HG02798 (cell line): ENCODE results near the gene SLC12A9.

Experiments used
- ATAC-seq: cut with Tn5 transposase; IDR thresholded peaks from one replicate; pipeline ENCODE4 v1.9.1; 2021; ENCODE audit warnings: mild to moderate bottlenecking; ENCODE audit not compliant: unreplicated experiment, poor library complexity

The SLC12A9 gene

DNA sequence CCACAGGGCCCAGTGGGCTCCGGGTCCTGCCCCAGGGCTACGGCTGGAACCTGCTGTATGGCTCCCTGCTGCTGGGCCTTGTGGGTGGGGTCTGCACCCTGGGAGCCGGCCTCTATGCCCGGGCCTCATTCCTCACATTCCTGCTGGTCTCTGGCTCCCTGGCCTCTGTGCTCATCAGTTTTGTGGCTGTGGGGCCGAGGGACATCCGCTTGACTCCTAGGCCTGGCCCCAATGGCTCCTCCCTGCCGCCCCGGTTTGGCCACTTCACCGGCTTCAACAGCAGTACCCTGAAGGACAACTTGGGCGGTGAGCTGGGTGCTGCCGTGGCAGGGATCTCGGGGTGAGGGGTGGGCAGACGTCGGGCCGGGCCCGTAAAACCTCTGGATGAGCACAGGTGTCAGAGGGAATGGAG is 4.4 kb downstream of the SLC12A9 start:
- ATAC-seq, result no peak

DNA sequence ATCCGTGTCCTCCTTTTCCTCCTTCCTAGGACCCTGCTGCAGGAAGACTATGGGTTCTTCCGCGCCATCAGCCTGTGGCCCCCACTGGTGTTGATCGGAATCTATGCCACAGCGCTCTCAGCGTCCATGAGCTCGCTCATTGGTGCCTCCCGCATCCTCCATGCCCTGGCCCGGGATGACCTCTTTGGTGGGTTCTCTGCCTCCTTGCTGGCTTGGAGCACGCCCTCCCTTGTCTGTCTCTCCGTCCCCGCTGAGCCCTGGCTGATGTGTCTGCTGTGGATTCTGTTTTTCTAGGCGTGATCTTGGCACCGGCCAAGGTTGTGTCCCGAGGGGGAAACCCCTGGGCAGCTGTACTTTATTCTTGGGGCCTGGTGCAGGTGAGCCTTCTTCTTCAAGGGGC is 7.3 kb downstream of the SLC12A9 start:
- no peak for ATAC-seq

DNA sequence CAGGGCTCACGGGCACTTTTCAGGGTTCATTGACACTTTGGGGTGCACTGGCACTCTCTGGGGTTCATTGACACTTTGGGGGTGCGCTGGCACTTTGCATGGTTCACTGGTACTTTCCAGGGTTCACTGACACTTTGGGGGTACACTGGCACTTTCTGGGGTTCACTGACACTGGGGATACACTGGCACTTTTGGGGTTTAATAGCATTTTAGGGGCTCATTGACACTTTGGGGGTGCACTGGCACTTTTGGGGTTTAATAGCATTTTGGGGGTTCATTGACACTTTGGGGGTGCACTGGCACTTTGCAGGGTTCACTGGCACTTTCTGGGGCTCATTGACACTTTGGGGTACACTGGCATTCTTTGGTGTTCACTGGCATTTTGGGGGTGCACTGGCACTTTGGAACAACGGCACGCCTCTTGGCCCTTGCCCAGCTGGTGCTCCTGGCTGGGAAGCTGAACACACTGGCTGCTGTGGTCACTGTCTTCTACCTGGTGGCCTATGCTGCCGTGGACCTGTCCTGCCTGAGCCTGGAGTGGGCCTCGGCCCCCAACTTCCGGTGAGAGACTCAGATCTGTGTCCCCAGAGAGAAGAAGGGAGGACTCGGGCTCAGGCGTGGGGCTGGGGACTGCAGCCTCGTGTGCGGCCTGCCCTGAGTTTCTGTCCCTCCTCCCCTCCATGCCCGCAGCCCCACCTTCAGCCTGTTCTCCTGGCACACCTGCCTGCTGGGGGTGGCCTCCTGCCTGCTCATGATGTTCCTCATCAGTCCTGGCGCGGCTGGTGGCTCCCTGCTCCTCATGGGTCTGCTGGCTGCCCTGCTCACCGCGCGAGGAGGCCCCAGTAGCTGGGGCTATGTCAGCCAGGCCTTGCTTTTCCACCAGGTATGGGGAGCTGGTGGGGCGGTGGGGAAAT is 8.4 kb downstream of the SLC12A9 start:
- no peak for ATAC-seq

DNA sequence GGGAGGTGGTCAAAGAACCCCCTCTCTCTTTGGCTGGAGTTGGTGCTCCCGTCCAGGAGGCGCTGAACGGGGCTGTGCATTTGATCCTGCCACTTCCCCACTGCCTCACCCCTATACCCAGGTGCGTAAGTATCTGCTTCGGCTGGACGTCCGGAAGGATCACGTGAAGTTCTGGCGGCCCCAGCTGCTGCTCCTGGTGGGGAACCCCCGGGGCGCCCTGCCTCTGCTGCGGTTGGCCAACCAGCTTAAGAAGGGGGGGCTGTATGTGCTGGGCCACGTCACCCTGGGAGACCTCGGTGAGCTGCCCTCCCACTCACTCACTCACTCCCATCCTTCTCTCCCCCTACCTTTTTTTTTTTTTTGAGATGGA is 9.1 kb downstream of the SLC12A9 start:
- ATAC-seq, result no peak

DNA sequence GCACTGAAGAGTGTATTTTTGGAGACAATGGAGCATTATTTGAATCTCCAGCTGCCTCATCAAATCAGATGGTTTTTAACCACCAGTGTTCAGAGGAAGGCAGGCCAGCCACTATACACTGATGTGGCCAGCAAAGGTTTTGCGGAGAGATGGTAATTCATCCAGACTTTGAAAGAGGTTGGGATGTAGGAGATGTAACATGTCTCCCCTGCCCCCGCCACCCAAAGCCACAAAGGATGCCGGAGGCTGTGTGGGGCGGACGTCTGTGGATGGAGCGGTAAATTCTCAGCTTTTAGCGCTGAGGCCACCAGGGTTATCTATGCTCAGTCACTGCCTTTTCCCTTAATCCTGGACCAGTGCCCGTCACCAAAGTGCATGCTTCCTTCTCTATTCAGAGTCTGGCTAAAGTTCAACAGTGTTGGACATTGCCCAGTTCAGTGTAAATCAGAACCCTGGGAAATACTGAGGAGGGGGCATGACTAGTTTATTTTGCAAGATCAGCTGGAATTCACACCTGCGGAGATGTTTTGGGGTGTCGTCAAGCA is 11.0 kb downstream of the SLC12A9 start:
- ATAC-seq, result no peak

DNA sequence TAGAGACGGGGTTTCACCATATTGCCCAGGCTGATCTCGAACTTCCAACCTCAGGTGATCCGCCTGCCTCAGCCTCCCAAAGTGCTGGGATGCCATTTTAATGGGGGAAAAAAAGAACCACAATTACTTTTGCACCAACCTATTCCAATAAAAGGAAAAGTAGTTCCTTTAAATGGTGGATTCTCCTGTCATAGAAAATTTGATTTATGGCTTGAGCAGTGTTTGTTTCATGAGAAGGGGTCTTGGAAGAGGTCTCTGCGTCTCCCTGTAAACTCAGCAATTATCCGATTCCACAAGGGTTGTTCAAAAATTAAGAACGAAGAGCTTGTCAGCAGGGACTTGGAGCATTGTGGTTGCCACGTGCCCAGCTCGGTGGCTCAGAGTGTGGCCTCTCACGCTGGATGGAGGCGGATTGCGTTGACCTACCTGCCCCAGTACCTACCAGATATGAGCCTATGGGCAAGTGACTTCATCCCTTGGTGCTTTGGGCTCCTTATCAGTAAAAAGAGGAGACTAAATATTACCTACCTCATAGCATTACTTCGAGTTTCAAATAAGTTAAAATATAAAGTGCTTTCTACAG is 11.8 kb downstream of the SLC12A9 start:
- no peak for ATAC-seq

DNA sequence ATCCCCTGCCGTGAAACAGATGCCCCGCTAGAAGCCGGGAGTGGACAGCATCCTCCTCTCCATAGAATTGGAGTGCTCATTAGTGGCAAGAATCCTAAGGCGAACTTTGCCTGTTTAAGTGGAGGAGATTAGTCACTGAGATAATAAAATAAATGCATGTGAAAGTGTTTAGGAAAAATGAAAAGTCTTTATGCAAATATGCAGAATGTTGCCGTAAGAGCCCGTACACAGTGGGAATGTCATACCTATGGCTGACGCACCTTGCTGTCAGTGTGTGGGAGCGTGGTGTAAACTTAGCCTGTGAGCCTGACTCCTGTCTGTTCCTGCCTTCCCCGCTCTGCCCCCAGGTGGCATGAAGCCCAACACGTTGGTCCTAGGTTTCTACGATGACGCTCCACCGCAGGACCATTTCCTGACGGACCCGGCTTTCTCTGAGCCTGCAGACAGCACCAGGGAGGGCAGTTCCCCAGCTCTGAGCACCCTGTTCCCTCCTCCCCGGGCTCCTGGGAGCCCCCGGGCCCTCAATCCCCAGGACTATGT is 12.9 kb downstream of the SLC12A9 start:
- ATAC-seq, result no peak

DNA sequence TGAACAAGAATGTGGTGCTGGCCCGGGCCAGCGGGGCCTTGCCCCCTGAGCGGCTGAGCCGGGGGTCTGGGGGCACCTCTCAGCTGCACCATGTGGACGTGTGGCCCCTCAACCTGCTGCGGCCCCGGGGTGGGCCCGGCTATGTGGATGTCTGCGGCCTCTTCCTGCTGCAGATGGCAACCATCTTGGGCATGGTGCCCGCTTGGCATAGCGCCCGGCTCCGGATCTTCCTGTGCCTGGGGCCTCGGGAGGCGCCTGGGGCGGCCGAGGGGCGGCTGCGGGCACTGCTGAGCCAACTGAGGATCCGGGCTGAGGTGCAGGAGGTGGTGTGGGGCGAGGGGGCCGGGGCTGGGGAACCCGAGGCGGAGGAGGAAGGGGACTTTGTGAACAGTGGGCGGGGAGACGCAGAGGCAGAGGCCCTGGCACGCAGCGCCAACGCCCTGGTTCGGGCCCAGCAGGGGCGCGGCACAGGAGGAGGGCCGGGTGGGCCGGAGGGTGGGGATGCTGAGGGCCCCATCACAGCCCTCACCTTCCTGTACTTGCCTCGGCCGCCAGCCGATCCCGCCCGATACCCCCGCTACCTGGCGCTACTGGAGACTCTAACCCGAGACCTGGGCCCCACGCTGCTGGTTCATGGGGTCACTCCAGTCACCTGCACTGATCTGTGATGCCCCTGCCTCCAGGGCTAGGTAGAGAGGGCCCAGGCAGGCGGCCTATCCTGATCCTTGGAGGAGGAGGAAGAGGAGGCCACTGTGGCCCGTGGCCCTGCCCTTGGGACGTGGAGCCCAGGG is 13.6 kb downstream of the SLC12A9 start:
- ATAC-seq, result no peak

DNA sequence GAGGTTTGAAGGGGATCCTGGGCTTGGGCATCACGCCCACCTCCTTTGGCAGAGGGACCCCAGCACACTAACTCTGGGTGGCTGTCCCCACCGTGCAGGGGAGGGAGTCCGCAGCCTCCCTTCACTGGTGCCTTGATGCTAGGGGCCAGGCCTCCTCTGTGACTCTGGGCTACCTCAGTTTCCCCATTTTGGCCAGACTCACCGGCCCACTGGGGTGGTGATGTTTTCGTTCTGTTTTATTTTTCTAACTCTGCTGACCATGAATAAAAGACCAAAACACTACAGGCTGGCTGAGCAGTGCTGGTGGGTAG is 14.2 kb downstream of the SLC12A9 start:
- ATAC-seq, result peak; percentile 3

DNA sequence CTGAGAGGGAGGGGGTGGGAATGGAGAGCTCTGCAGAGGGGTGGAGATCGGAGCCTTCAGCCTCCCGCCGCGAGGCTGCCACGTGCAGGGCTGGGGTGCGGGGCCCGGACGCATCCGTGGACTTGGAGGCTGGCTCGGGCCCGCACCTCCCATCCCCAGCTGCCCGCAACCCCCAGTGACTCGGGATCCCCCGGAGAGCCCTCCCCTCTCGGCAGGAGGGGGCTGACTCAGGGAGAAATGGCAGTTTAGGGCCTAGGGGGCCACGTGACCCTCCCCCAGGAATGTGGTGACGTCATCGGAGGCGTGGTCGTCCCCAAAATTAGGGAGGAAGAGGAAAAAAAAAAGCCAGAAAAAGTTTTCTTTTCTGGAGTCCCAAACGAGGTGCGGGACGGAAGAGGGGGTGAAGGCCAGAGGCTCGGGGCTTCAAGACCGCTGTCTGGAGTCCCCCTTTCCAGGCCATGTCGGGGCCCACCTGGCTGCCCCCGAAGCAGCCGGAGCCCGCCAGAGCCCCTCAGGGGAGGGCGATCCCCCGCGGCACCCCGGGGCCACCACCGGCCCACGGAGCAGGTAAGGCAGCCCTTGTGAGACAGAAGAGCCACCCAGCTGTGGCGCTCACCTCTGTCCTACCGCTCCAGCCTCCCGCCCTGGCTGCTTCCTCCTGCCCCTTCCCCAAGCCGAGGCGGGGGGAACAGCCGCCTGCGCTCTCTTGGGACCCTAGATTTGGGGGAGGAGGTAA is 14.7 kb downstream of the SLC12A9 start, which contains the start of gene TRIP6:
Gene TRIP6, plus strand, starts transcription at position 348 of the 736 bp plus-strand sequence. Its CDS starts 111 bp downstream, at position 459.
- peak; percentile 59 for ATAC-seq

DNA sequence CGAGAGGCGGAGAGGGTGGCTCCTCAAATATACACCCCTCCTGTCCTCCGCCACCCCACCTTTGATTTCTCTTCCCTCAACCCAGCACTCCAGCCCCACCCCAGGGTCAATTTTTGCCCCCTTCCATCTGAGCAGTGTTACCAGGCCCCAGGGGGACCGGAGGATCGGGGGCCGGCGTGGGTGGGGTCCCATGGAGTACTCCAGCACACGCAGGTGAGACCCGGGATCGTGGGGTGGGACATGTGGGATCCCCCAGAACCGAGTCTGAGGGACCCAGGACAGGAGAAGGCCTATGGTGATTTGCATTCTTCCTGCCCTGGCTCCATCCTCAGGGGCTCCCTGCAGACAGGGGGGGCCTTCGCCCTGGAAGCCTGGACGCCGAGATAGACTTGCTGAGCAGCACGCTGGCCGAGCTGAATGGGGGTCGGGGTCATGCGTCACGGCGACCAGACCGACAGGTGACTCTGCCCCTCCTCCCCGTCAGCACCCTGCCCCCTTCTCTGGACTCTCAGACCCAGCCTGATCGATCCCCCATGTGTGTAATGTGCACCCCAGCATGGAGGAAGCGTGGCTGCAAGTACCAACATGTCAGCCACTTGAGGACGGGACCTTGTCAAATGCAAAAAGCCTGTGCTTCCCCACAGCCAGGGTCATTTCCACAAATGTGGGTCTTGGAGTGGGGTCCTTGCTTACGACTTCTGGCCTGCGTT is 15.4 kb downstream of the SLC12A9 start:
- ATAC-seq, result peak; percentile 13

DNA sequence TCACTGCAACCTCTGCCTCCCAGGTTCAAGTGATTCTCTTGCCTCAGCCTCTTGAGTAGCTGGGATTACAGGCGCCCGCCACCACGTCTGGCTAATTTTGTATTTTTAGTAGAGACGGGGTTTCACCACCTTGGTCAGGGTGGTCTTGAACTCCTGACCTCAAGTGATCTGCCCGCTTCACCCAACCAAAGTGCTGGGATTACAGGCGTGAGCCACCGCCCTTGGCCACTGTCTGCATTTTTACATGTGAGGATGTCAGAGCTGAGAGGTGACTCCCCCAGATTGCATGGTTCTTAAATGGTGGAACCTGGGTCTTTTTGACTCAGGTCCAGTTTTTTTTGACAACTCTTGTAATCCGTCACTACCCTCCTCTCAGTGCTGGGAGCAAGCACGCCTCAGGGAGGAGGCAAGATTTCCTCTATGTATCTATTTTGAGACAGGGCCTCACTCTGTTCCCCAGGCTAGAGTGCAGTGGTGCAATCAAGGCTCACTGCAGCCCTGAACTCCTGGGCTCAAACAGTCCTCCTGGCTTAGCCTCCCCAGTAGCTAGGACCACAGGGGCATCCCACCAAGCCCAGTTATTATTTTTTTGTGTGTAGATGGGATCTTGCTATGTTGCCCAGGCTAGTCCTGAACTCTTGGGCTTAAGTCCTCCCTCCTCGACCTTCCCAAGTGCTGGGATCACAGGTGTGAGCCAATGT is 21.2 kb downstream of the SLC12A9 start:
- no peak for ATAC-seq

DNA sequence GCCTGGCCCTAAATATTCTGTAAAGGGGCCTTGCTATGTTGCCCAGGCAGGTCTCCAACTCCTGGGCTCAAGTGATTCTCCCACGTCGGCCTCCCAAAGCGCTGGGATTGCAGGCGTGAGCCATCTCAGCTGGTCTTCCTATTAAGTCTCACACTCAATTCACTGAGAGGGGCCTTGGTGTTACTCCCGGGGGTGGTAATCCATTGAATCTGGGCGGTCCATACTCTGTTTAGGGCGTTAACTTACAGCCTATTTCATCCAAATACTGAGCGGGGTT is 21.7 kb downstream of the SLC12A9 start:
- no peak for ATAC-seq

DNA sequence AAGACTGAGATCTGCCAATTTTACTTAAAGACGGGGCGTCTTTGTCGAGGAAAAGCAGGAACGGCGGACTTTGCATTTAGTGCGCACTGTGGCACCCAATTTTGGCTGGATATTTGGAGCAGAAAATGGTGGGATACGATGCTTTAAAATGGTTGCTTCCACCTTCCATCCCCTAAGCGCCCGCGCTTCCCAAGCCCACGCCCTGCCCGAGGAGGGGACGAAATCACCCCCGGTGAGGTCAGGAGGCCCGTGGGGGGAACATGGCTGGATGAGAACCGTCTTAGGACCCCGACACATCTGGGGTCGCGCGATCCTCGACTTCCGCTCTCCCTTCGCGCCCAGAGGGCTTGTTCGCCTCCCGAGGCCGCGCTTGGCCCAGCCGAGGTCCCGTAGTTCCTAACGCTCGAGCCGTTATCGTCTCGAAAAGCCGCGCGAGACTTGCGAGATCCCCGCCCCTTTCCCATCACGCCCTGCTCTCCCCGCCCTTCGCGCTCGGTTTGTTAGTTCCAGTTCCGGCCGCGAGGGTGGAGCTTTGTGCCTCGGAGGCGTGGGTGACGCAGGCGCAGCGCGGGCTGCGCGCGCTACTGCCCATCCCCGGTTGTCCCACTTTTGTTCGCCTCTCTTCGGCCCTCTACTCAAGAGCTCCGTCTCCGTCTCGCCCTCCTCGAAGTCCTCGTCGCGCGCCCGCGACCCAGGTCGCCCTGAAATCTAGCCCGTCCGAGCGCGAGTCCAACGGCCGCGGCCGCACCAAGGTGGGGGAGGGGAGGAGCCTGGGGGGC is 22.3 kb downstream of the SLC12A9 start, which contains the start of gene SRRT:
Gene SRRT, plus strand, starts transcription at position 527 of the 779 bp plus-strand sequence. CDS start 488 bp downstream, outside the sequence.
- peak; percentile 96 for ATAC-seq

DNA sequence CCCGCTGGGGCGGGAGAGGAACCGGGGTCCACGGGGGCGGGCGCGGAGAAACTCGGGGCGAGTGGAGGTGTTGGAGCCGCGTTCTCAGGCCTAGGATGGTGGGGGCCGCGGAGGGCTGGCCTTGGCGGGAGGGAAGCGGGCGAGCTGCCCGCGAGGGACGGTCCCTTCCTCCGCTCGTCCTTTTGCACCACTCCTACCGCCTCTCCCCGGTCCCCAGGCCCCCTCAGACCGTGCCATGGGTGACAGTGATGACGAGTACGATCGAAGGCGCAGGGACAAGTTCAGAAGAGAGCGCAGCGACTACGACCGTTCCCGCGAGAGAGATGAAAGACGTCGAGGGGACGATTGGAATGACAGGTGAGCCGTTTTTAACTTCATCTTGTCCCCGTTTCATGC is 22.8 kb downstream of the SLC12A9 start:
- no peak for ATAC-seq

DNA sequence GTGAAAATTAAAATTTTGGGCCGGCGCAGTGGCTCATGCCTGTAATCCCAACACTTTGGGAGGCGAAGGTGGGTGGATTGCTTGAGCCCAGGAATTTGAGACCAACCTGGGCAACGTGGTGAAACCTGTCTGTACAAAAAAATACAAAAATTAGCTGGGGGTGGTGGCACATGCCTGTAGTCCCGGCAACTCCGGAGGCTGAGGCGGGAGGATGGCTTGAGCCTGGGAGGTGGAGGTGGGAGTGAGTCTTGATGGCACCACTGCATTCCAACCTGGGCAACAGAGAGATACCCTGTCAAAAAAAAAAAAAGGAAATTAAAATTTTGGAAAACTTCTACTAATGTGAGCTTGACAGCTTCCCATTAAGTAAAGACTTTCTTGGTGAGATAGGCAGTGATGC is 25.5 kb downstream of the SLC12A9 start:
- ATAC-seq, result no peak

DNA sequence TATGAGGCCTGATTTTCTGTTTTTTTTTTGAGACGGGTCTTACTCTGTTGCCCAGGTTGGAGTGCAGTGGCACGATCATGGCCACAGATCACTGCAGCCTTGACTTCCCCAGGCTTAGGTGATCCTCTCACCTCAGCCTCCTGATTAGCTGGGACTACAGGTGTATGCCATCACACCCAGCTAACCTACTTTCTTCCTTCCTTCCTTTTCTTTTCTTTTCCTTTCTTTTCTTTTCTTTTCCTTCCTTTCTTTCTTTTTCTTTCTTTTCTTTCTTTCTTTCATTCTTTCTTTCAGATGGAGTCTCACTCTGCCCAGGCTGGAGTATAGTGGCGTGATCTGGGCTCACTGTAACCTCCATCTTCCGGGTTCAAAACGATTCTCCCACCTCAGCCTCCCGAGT is 26.2 kb downstream of the SLC12A9 start:
- no peak for ATAC-seq

DNA sequence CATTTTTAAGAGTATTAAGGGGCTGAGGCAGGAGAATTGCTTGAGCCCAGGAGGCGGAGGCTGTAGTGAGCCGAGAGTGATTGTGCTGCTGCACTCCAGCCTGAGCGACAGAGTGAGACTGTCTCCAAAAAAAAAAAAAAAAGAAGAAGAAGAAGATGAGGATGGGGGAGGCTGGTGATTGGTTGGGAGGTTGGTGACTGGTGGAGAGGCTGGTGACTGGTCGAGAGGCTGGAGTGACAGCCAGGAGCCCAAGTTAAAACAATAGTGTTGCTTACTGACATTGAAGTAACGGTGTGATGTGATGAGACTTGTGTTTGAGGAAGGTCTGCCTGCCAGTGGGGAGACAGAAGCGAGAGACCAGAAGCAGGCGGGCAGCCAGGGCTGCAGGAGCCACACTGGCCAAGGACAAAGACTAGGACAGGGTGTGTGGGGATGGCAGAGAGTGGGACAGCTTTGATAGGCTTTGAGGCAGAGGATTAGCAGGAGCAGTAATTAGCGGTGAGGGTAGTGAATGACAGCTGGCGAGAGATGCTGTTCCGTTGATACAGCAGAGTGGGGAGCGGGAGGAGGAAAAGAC is 27.3 kb downstream of the SLC12A9 start:
- no peak for ATAC-seq
